HepG2 (cell line): Measurements from ENCODE around the gene FBXO28. TPM values are rescaled to one million over a fixed set of nuclear protein-coding genes. Genes with fewer than 3 reads are reported as not detected.

Source experiments
- ATAC-seq: fragments of 200-7000 bp; cut with Tn5 transposase; 3 replicates; pipeline ENCODE4 v1.9.1; 2020; ENCODE audit warnings: mild to moderate bottlenecking, moderate library complexity
- BruUV-seq: library from RNA; stranded (reverse); fragments of 400-500 nt; replicated peaks from 2 replicates; lab custom pipeline; 2021; lab: Mats Ljungman, UMichigan
- CTCF ChIA-PET: fragments of 300-600 bp; formaldehyde crosslinking; extraction: SDS; loops from one replicate; lab custom pipeline; 2021; ENCODE audit warnings: low total read pairs, inconsistent platforms, low intra/inter-chr PET ratio; lab: Yijun Ruan, JAX
- POLR2A ChIA-PET: fragments of 350-600 bp; sonication (Branson Sonifier 250); formaldehyde crosslinking; loops from one replicate; lab custom pipeline; 2020; ENCODE audit warnings: antibody characterized with exemption, inconsistent platforms; lab: Yijun Ruan, JAX
- DNase-seq: peaks from one replicate; pipeline ENCODE4 v3.0.0-alpha.2; 2015; ENCODE audit warnings: low spot score
- FAIRE-seq: peaks from 3 replicates; lab custom pipeline; 2011; peaks lifted over from hg19 to GRCh38; lab: Jason Lieb, UNC
- H2AFZ ChIP-seq: one replicate; pipeline ENCODE4 v1.6.1; 2011; ENCODE audit warnings: low read length, inconsistent platforms
- H3K27ac ChIP-seq: fragments of 300-600 bp; 3 replicates; pipeline ENCODE4 v1.8.0; 2011; ENCODE audit warnings: mixed run types, mild to moderate bottlenecking, mixed read lengths, low read length, inconsistent platforms; ENCODE audit not compliant: insufficient read depth; ENCODE audit errors: extremely low read length
- H3K27me3 ChIP-seq, 2 experiments: fragments of 200-600 bp in 1 of 2; 2 replicates in 1 of 2; 3 replicates in 1 of 2; pipeline versions ENCODE4 v1.6.0 to v1.8.0; 2011; ENCODE audit warnings: low read length in 2 of 2, mild to moderate bottlenecking in 2 of 2, moderate library complexity in 2 of 2, inconsistent platforms in 1 of 2; ENCODE audit not compliant: insufficient read depth in 2 of 2, control insufficient read depth in 1 of 2
- H3K36me3 ChIP-seq, 2 experiments: fragments of 200-600 bp in 1 of 2; replicated peaks in 1 of 2; 2 replicates in 1 of 2; 3 replicates in 1 of 2; pipeline versions ENCODE4 v1.5.1 to v1.8.0; 2011; ENCODE audit warnings: low read length in 2 of 2, inconsistent platforms in 1 of 2; ENCODE audit not compliant: insufficient read depth in 2 of 2, control insufficient read depth in 1 of 2
- H3K4me1 ChIP-seq: 2 replicates; pipeline ENCODE4 v1.5.1; 2012; ENCODE audit warnings: low read length, inconsistent platforms; ENCODE audit not compliant: insufficient read depth
- H3K4me2 ChIP-seq: 2 replicates; pipeline ENCODE4 v1.6.0; 2011; ENCODE audit warnings: low read depth, low read length, inconsistent platforms
- H3K4me3 ChIP-seq, 3 experiments: fragments of 200-600 bp in 1 of 3; sonication (generic), shearing (Covaris generic) in 1 of 3; replicated peaks in 1 of 3; 2 replicates each; pipeline ENCODE4 v1.5.1; 2011 to 2016; ENCODE audit warnings: low read length in 3 of 3, inconsistent platforms in 2 of 3, low read depth in 2 of 3, mild to moderate bottlenecking in 2 of 3, control low read depth in 1 of 3, mixed read lengths in 1 of 3; ENCODE audit not compliant: insufficient read depth in 1 of 3
- H3K79me2 ChIP-seq: one replicate; pipeline ENCODE4 v1.6.1; 2011; ENCODE audit warnings: low read length, inconsistent platforms; ENCODE audit not compliant: insufficient read depth
- H3K9ac ChIP-seq: 2 replicates; pipeline ENCODE4 v1.6.0; 2011; ENCODE audit warnings: mild to moderate bottlenecking, low read depth, low read length, inconsistent platforms; ENCODE audit not compliant: insufficient read depth
- H3K9me3 ChIP-seq: 2 replicates; pipeline ENCODE4 v1.5.1; 2012; ENCODE audit warnings: mild to moderate bottlenecking, low read length
- H4K20me1 ChIP-seq: 2 replicates; pipeline ENCODE4 v1.6.0; 2011; ENCODE audit warnings: inconsistent platforms, mild to moderate bottlenecking, low read length, moderate library complexity; ENCODE audit not compliant: insufficient read depth
- ATF7 ChIP-seq, 2 experiments: fragments of 450-650 bp in 1 of 2; sonication (generic) in 1 of 2; formaldehyde crosslinking in 1 of 2; IDR thresholded peaks; 2 replicates each; pipeline versions ENCODE4 v1.4.0 to v1.6.1; 2016 to 2020; ENCODE audit warnings: antibody characterized with exemption in 1 of 2, mild to moderate bottlenecking in 1 of 2, missing genetic modification reagents in 1 of 2
- ATRX ChIP-seq: sonication (generic); formaldehyde crosslinking; IDR thresholded peaks from 2 replicates; pipeline ENCODE4 v1.4.0; 2020; ENCODE audit warnings: missing genetic modification reagents, borderline replicate concordance
- BCLAF1 ChIP-seq: fragments of 450-650 bp; IDR thresholded peaks from 2 replicates; pipeline ENCODE4 v1.6.1; 2017; ENCODE audit warnings: mild to moderate bottlenecking
- FOXA3 ChIP-seq: IDR thresholded peaks from 2 replicates; pipeline ENCODE4 v1.6.1; 2016; ENCODE audit warnings: missing genetic modification reagents, missing compliant biosample characterization
- HNRNPLL ChIP-seq: fragments of 200-400 bp; formaldehyde crosslinking; IDR thresholded peaks from 2 replicates; pipeline ENCODE4 v1.6.1; 2017; ENCODE audit warnings: mild to moderate bottlenecking, low read depth, low read length; ENCODE audit not compliant: poor library complexity, severe bottlenecking
- JDP2 ChIP-seq: sonication (generic); formaldehyde crosslinking; IDR thresholded peaks from 2 replicates; pipeline ENCODE4 v1.8.1; 2022; ENCODE audit warnings: missing genetic modification reagents, borderline replicate concordance
- KDM2A ChIP-seq: sonication (generic); formaldehyde crosslinking; IDR thresholded peaks from 2 replicates; pipeline ENCODE4 v1.4.0; 2020; ENCODE audit warnings: low read depth, missing genetic modification reagents, borderline replicate concordance
- KDM4B ChIP-seq: sonication (generic); formaldehyde crosslinking; IDR thresholded peaks from 2 replicates; pipeline ENCODE4 v1.4.0; 2020; ENCODE audit warnings: missing genetic modification reagents
- MAF1 ChIP-seq: sonication (generic); formaldehyde crosslinking; IDR thresholded peaks from 2 replicates; pipeline ENCODE4 v1.5.0; 2020; ENCODE audit warnings: missing genetic modification reagents, borderline replicate concordance
- MATR3 ChIP-seq: sonication (generic); formaldehyde crosslinking; IDR thresholded peaks from 2 replicates; pipeline ENCODE4 v1.4.0; 2020; ENCODE audit warnings: missing genetic modification reagents
- PHF8 ChIP-seq: sonication (generic); formaldehyde crosslinking; IDR thresholded peaks from 2 replicates; pipeline ENCODE4 v1.5.0; 2020; ENCODE audit warnings: missing genetic modification reagents
- SNRNP70 ChIP-seq: fragments of 200-400 bp; formaldehyde crosslinking; IDR thresholded peaks from 2 replicates; pipeline ENCODE4 v1.6.1; 2017; ENCODE audit warnings: mild to moderate bottlenecking, low read depth, low read length, moderate library complexity
- SRSF9 ChIP-seq: fragments of 200-400 bp; formaldehyde crosslinking; IDR thresholded peaks from 2 replicates; pipeline ENCODE4 v1.6.1; 2018; ENCODE audit warnings: borderline replicate concordance, mild to moderate bottlenecking, low read depth, low read length; ENCODE audit not compliant: insufficient read depth, poor library complexity, severe bottlenecking
- TIGD3 ChIP-seq: sonication (generic); formaldehyde crosslinking; IDR thresholded peaks from 2 replicates; pipeline ENCODE4 v1.5.1; 2020; ENCODE audit warnings: mild to moderate bottlenecking, missing genetic modification reagents, borderline replicate concordance
- TP53 ChIP-seq: sonication (generic); formaldehyde crosslinking; conservative IDR thresholded peaks from 2 replicates; pipeline ENCODE4 v1.4.0; 2020; ENCODE audit warnings: missing genetic modification reagents
- ZC3H13 ChIP-seq: sonication (generic); formaldehyde crosslinking; IDR thresholded peaks from 2 replicates; pipeline ENCODE4 v1.8.1; 2023; ENCODE audit warnings: mild to moderate bottlenecking, missing genetic modification reagents, moderate library complexity
- ZFP36 ChIP-seq: fragments of 150-350 bp; IDR thresholded peaks from 2 replicates; pipeline ENCODE4 v1.6.1; 2018; ENCODE audit warnings: borderline replicate concordance, low read length, low read depth; ENCODE audit not compliant: partially characterized antibody
- ZXDC ChIP-seq: sonication (generic); formaldehyde crosslinking; IDR thresholded peaks from 2 replicates; pipeline ENCODE4 v1.5.0; 2020; ENCODE audit warnings: mild to moderate bottlenecking, missing genetic modification reagents
- WGBS: methylation state at CpG from one replicate; pipeline ENCODE4 v1.1.6; 2017; ENCODE audit warnings: low lambda C conversion rate; 5-methylcytosine and 5-hydroxymethylcytosine counted together
- in situ Hi-C: cut with HindIII; loops from 2 replicates; pipeline ENCODE4 v1.10.0; 2017; ENCODE audit warnings: low pct_unique_long_range_greater_than_20kb; ENCODE audit not compliant: extremely low pct_ligation_motif_present
- intact Hi-C: fragments of 100-400 bp; cut with micrococcal nuclease; formaldehyde crosslinking; loops from one replicate; pipeline ENCODE4 v1.10.0; 2022; ENCODE audit not compliant: unreplicated experiment
- polyA plus RNA-seq, 8 experiments: library from polyadenylated mRNA; depleted of rRNA in 3 of 8; stranded (reverse) in 7 of 8; unstranded in 1 of 8; fragments of >200 nt; fragmentation: Illumina TruSeq in 4 of 8; extraction: Trizol in 4 of 8; gene quantifications; 2 replicates each; pipeline versions ENCODE4 v1.2.1 to v1.2.3, GENCODE V29; 2011 to 2016; ENCODE audit warnings: low read depth in 4 of 8, missing spikeins in 1 of 8, mixed read lengths in 1 of 8; ENCODE audit not compliant: insufficient read depth in 1 of 8
- total RNA-seq, 5 experiments: library from RNA; depleted of rRNA; stranded (reverse); fragments of >200 nt; fragmentation: Illumina TruSeq; extraction: Trizol; gene quantifications; 2 replicates each; pipeline ENCODE4 v1.2.3, GENCODE V29; 2016; ENCODE audit warnings: low read depth in 1 of 5

The FBXO28 gene
- total and polyA plus RNA-seq, 2 of the 13 experiments (the other 11 are each of a cell fraction or from before 2014, with no cell fraction given): 8.5 to 29.1 TPM

- intact Hi-C loops (no loop called here), in situ Hi-C loops (no loop called here)
- H2AFZ ChIP-seq: no peak overlapping the region
- no peak overlapping the region for H3K4me3 ChIP-seq
- peaks cover 5% of the 10 kb centered on the region for H3K79me2 ChIP-seq
- no peak overlapping the region for H3K27ac ChIP-seq
- FAIRE-seq (no peak), DNase-seq (no peak), ATAC-seq (no peak)
- H3K9me3 ChIP-seq: no peaks in the 10 kb centered on the region
- H3K36me3 ChIP-seq: peaks cover 0 to 8% of the 10 kb centered on the region in 2 experiments; a peak in 2 of 5 replicates
- POLR2A ChIA-PET: no interaction called here
- H3K27me3 ChIP-seq: no peaks in the 10 kb centered on the region
- H3K9ac ChIP-seq: no peak overlapping the region
- 97% methylated on average over 7 of the region's 7 CpGs for WGBS
- peaks cover 16% of the 10 kb centered on the region for H3K4me1 ChIP-seq
- TF ChIP-seq MAF1 (CRISPR knock-in tag): no peak
- no peak for TF ChIP-seq JDP2 (CRISPR knock-in tag)
- TF ChIP-seq ZXDC: no peak
- no peak for TF ChIP-seq ATF7 (IDR thresholded peaks at IDR 0.05)
- no peak for TF ChIP-seq ATF7 (CRISPR knock-in tag; IDR thresholded peaks at IDR 0.05)
- no peak for TF ChIP-seq ZFP36
- TF ChIP-seq ZC3H13 (CRISPR knock-in tag): no peak
- TF ChIP-seq FOXA3 (CRISPR knock-in tag): no peak
- no peak for TF ChIP-seq KDM2A
- no peak for TF ChIP-seq BCLAF1
- TF ChIP-seq ATRX (CRISPR knock-in tag): no peak
- no peak for TF ChIP-seq HNRNPLL
- TF ChIP-seq MATR3: no peak
- TF ChIP-seq TIGD3: no peak
- TF ChIP-seq PHF8 (CRISPR knock-in tag): no peak
- no peak for TF ChIP-seq TP53
- no peak for TF ChIP-seq SRSF9
- no peak for TF ChIP-seq KDM4B (CRISPR knock-in tag)
- no peak for TF ChIP-seq SNRNP70
- 0 out of 2 replicates have a peak, but pooled peaks cover 4% of the 10 kb centered on the region for H4K20me1 ChIP-seq
- CTCF ChIA-PET: no interaction called here
- H3K4me2 ChIP-seq: no peak overlapping the region
- no TSS peak for BruUV-seq
Measured at GRCh38 chr1:224189561-224189960, 75.7 kb downstream of the FBXO28 start.
